GM12878 (cell line): ENCODE measurements around the gene MLIP. TPM values are rescaled to one million over a fixed set of nuclear protein-coding genes. Genes with fewer than 3 reads are reported as not detected.

Source experiments
- ATAC-seq: fragments of 200-7000 bp; cut with Tn5 transposase; 3 replicates; pipeline ENCODE4 v1.9.1; 2020; ENCODE audit warnings: mild to moderate bottlenecking, moderate library complexity
- BruUV-seq: library from RNA; stranded (reverse); fragments of 400-500 nt; replicated peaks from 2 replicates; lab custom pipeline; 2021; lab: Mats Ljungman, UMichigan
- CTCF ChIA-PET: fragments of 300-600 bp; sonication (Branson Sonifier 250); formaldehyde crosslinking; extraction: SDS; loops from one replicate; lab custom pipeline; 2021; ENCODE audit warnings: inconsistent platforms; lab: Yijun Ruan, JAX
- POLR2A ChIA-PET: fragments of 350-600 bp; formaldehyde crosslinking; extraction: SDS; loops from one replicate; lab custom pipeline; 2021; ENCODE audit warnings: inconsistent platforms; lab: Charles Lee
- RAD21 ChIA-PET: fragments of 300-600 bp; sonication (Branson Sonifier 250); formaldehyde crosslinking; loops from one replicate; lab custom pipeline; 2023; ENCODE audit warnings: antibody characterized with exemption; ENCODE audit not compliant: unreplicated experiment; lab: Charles Lee
- SMC1A ChIA-PET: fragments of 300-600 bp; sonication (Branson Sonifier 250); formaldehyde crosslinking; loops from one replicate; lab custom pipeline; 2023; ENCODE audit not compliant: unreplicated experiment, uncharacterized antibody; lab: Charles Lee
- DNase-seq: peaks from one replicate; pipeline ENCODE4 v3.0.0-alpha.2; 2011; ENCODE audit warnings: low read depth, low spot score
- FAIRE-seq: peaks from 3 replicates; lab custom pipeline; 2011; peaks lifted over from hg19 to GRCh38; lab: Jason Lieb, UNC
- H2AFZ ChIP-seq: 2 replicates; pipeline ENCODE4 v1.6.0; 2011; ENCODE audit warnings: low read depth, low read length, control low read depth; ENCODE audit not compliant: control insufficient read depth
- H3K27ac ChIP-seq: 2 replicates; pipeline ENCODE4 v1.5.1; 2011; ENCODE audit warnings: control low read depth; ENCODE audit not compliant: control insufficient read depth, insufficient read depth
- H3K27me3 ChIP-seq, 2 experiments: replicated peaks in 1 of 2; 2 replicates each; pipeline versions ENCODE4 v1.6.0 to v1.6.1; 2011; ENCODE audit warnings: low read length in 1 of 2; ENCODE audit not compliant: control insufficient read depth in 2 of 2, insufficient read depth in 2 of 2
- H3K36me3 ChIP-seq, 2 experiments: 2 replicates each; pipeline ENCODE4 v1.5.1; 2011; ENCODE audit warnings: low read length in 1 of 2; ENCODE audit not compliant: control insufficient read depth in 2 of 2, insufficient read depth in 2 of 2
- H3K4me1 ChIP-seq: 2 replicates; pipeline ENCODE4 v1.6.1; 2011; ENCODE audit warnings: mild to moderate bottlenecking, low read length, moderate library complexity, mixed read lengths; ENCODE audit not compliant: control insufficient read depth, insufficient read depth
- H3K4me2 ChIP-seq: 2 replicates; pipeline ENCODE4 v1.6.0; 2011; ENCODE audit warnings: control low read depth; ENCODE audit not compliant: control insufficient read depth, insufficient read depth
- H3K4me3 ChIP-seq: fragments of 200-600 bp; sonication (generic); 2 replicates; pipeline ENCODE4 v1.5.1; 2016
- H3K79me2 ChIP-seq: 2 replicates; pipeline ENCODE4 v1.6.0; 2011; ENCODE audit warnings: low read length; ENCODE audit not compliant: control insufficient read depth, insufficient read depth
- H3K9ac ChIP-seq: 2 replicates; pipeline ENCODE4 v1.8.0; 2011; ENCODE audit warnings: low read length, control low read depth, mixed read lengths; ENCODE audit not compliant: control insufficient read depth, insufficient read depth
- H3K9me3 ChIP-seq: replicated peaks from 3 replicates; pipeline ENCODE4 v1.5.1; 2011; ENCODE audit warnings: mild to moderate bottlenecking, low read length; ENCODE audit not compliant: control insufficient read depth, insufficient read depth
- H4K20me1 ChIP-seq: 2 replicates; pipeline ENCODE4 v1.6.0; 2011; ENCODE audit not compliant: control insufficient read depth, insufficient read depth
- BMI1 ChIP-seq: fragments of 450-650 bp; IDR thresholded peaks from 2 replicates; pipeline ENCODE4 v1.6.1; 2016; ENCODE audit warnings: mild to moderate bottlenecking, moderate library complexity, borderline replicate concordance
- CHD1 ChIP-seq: IDR thresholded peaks from 2 replicates; pipeline ENCODE4 v1.6.1; 2012; ENCODE audit warnings: low read depth, low read length, improper control_type of control experiment
- ETV6 ChIP-seq, 2 experiments: fragments of 450-650 bp in 1 of 2; IDR thresholded peaks in 1 of 2; conservative IDR thresholded peaks in 1 of 2; 2 replicates each; pipeline ENCODE4 v1.6.1; 2014; ENCODE audit warnings: antibody characterized with exemption in 1 of 2, borderline replicate concordance in 1 of 2, low read depth in 1 of 2, mild to moderate bottlenecking in 1 of 2, moderate library complexity in 1 of 2
- IRF4 ChIP-seq: IDR thresholded peaks from 2 replicates; pipeline ENCODE4 v1.6.1; 2011; ENCODE audit warnings: low read depth, low read length
- JUNB ChIP-seq: IDR thresholded peaks from 2 replicates; pipeline ENCODE4 v1.6.1; 2016; ENCODE audit warnings: antibody characterized with exemption, mild to moderate bottlenecking
- NBN ChIP-seq: fragments of 450-650 bp; IDR thresholded peaks from 2 replicates; pipeline ENCODE4 v1.6.1; 2016
- PAX8 ChIP-seq: fragments of 450-650 bp; IDR thresholded peaks from 2 replicates; pipeline ENCODE4 v1.6.1; 2017; ENCODE audit warnings: mild to moderate bottlenecking, moderate library complexity
- PML ChIP-seq: IDR thresholded peaks from 2 replicates; pipeline ENCODE4 v1.6.1; 2012; ENCODE audit warnings: low read length, inconsistent platforms
- SIN3A ChIP-seq: IDR thresholded peaks from 2 replicates; pipeline ENCODE4 v1.6.1; 2012; ENCODE audit warnings: low read depth, low read length, improper control_type of control experiment
- SP1 ChIP-seq: IDR thresholded peaks from one replicate; pipeline ENCODE4 v1.6.1; 2011; ENCODE audit warnings: low read depth, low read length
- SRF ChIP-seq, 2 experiments: IDR thresholded peaks; 2 replicates each; pipeline ENCODE4 v1.6.1; 2011; ENCODE audit warnings: low read depth in 2 of 2, low read length in 2 of 2, mild to moderate bottlenecking in 1 of 2, moderate library complexity in 1 of 2
- TCF3 ChIP-seq: IDR thresholded peaks from 2 replicates; pipeline ENCODE4 v1.6.1; 2012; ENCODE audit warnings: low read depth, mild to moderate bottlenecking, low read length, borderline replicate concordance; ENCODE audit not compliant: insufficient read depth
- WRNIP1 ChIP-seq: IDR thresholded peaks from 2 replicates; pipeline ENCODE4 v1.6.1; 2011; ENCODE audit warnings: low read depth, low read length, improper control_type of control experiment, borderline replicate concordance
- ZNF24 ChIP-seq: fragments of 450-650 bp; IDR thresholded peaks from 2 replicates; pipeline ENCODE4 v1.6.1; 2017; ENCODE audit warnings: antibody characterized with exemption, mild to moderate bottlenecking
- WGBS: methylation state at CpG from one replicate; pipeline ENCODE4 v1.1.6; 2016; ENCODE audit warnings: low lambda C conversion rate; ENCODE audit not compliant: insufficient replicate concordance, insufficient coverage; ENCODE audit errors: missing lambda C conversion rate; 5-methylcytosine and 5-hydroxymethylcytosine counted together
- in situ Hi-C: fragments of 300-500 bp; cut with MboI; formaldehyde crosslinking; loops from 9 replicates; pipeline ENCODE4 v1.14.3; 2018; ENCODE audit warnings: mixed read lengths
- intact Hi-C: fragments of 100-400 bp; cut with micrococcal nuclease; formaldehyde crosslinking; loops from one replicate; pipeline ENCODE4 v1.14.2; 2022; ENCODE audit not compliant: unreplicated experiment
- polyA plus RNA-seq, 11 experiments: library from polyadenylated mRNA; depleted of rRNA in 4 of 11; unstranded in 6 of 11; stranded (reverse) in 5 of 11; fragments of >200 nt; fragmentation: Nextera tagmentation in 4 of 11; fragmentation: Illumina TruSeq in 1 of 11; extraction: Ambion mirVana in 4 of 11; extraction: Trizol in 1 of 11; gene quantifications; 1 replicate in 1 of 11; 2 replicates in 10 of 11; pipeline versions ENCODE4 v1.2.1 to v1.2.3, GENCODE V29; 2011 to 2016; ENCODE audit warnings: inconsistent platforms in 2 of 11, missing spikeins in 2 of 11, low read depth in 1 of 11
- total RNA-seq, 4 experiments: library from RNA; depleted of rRNA in 3 of 4; stranded (reverse); fragments of >200 nt in 3 of 4; fragmentation: Illumina TruSeq in 1 of 4; extraction: Trizol in 1 of 4; gene quantifications; 2 replicates each; pipeline versions ENCODE4 v1.2.1 to v1.2.3, GENCODE V29; 2013 to 2021
- TF ChIP-seq, protein P1 (sequence below): IDR thresholded peaks from 2 replicates; pipeline ENCODE4 v1.6.1; 2011; ENCODE audit warnings: low read depth, mild to moderate bottlenecking, low read length, moderate library complexity, borderline replicate concordance; ENCODE audit errors: extremely low read depth

Gene MLIP
- total and polyA plus RNA-seq, 10 of the 15 experiments (the other 5 are each of a cell fraction or from before 2014, with no cell fraction given): not detected

DNA sequence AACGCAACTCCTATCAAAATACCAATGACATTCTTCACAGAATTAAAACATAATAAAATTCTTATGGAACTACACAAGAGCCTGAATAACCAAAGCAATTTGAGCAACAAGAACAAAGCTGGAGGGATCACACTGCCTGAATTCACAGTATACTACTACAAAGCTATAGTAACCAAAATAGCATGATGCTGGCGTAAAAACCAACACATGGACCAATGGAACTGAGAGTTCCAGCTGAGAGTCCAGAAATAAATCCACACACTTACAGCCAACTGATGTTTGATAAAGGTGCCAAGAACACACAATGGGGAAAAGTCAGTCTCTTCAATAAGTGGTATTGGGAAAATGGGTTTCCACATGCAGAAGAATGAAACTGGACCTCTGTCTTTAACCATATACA is 6.9 kb downstream of the MLIP start:
- Histone ChIP-seq H3K4me1 (no peaks in the 10 kb centered on the region), H3K9ac (no peak overlapping the region), H3K27me3 (no peaks in the 10 kb centered on the region), H3K36me3 (no peaks in the 10 kb centered on the region), H3K4me2 (no peak overlapping the region), H3K27ac (no peak overlapping the region), H3K9me3 (no peaks in the 10 kb centered on the region), H3K4me3 (no peak overlapping the region), H3K79me2 (no peaks in the 10 kb centered on the region), H4K20me1 (no peaks in the 10 kb centered on the region), H2AFZ (no peak overlapping the region)
- in situ Hi-C loops (no loop called here), intact Hi-C loops (no loop called here)
- FAIRE-seq (no peak), ATAC-seq (no peak), DNase-seq (no peak)
- ChIA-PET CTCF (no interaction called here), SMC1A (no interaction called here), POLR2A (no interaction called here), RAD21 (no interaction called here)
- no TSS peak for BruUV-seq
- WGBS: 45% methylated on average over 2 of the region's 2 CpGs
- TF ChIP-seq PAX8 (no peak), CHD1 (no peak), JUNB (no peak), SIN3A (no peak), ZNF24 (no peak), BMI1 (no peak), IRF4 (no peak), NBN (no peak), TCF3 (no peak), SP1 (no peak), ETV6 (conservative IDR thresholded peaks at IDR 0.05 in 1 of 2, IDR thresholded peaks at IDR 0.05 in 1 of 2; ENCODE audit: borderline replicate concordance in 1 of 2, low read depth in 1 of 2) (no peak), WRNIP1 (no peak), PML (no peak), SRF (IDR thresholded peaks at IDR 0.05; ENCODE audit: low read depth in 2 of 2, low read length in 2 of 2) (no peak)
- TF ChIP-seq, protein P1, sequence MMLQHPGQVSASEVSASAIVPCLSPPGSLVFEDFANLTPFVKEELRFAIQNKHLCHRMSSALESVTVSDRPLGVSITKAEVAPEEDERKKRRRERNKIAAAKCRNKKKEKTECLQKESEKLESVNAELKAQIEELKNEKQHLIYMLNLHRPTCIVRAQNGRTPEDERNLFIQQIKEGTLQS: no peak
